PFSK-1 (cell line): Measurements from ENCODE around the gene FSTL4.

ENCODE experiments used
- FOXP2 ChIP-seq: optimal IDR thresholded peaks from 2 replicates; pipeline ENCODE3; 2011; ENCODE audit warnings: borderline replicate concordance, control low read depth, inconsistent platforms; ENCODE audit not compliant: insufficient read depth; ENCODE audit errors: extremely low read length, extremely low read depth
- POLR2AphosphoS5 ChIP-seq: IDR thresholded peaks from 2 replicates; pipeline ENCODE4 v1.6.1; 2012; ENCODE audit warnings: low read depth, mild to moderate bottlenecking, control low read depth, low read length, moderate library complexity
- REST ChIP-seq, 2 experiments: IDR thresholded peaks; 2 replicates each; pipeline versions ENCODE4 v1.6.1 to v1.8.0; 2011 to 2012; ENCODE audit warnings: low read depth in 2 of 2, low read length in 2 of 2, control low read depth in 1 of 2, inconsistent platforms in 1 of 2, mild to moderate bottlenecking in 1 of 2, moderate library complexity in 1 of 2; ENCODE audit not compliant: insufficient read depth in 1 of 2
- SIN3A ChIP-seq: IDR thresholded peaks from 2 replicates; pipeline ENCODE4 v1.6.1; 2012; ENCODE audit warnings: mild to moderate bottlenecking, low read length, moderate library complexity, borderline replicate concordance; ENCODE audit not compliant: insufficient read depth
- TAF1 ChIP-seq: IDR thresholded peaks from 2 replicates; pipeline ENCODE4 v1.6.1; 2012; ENCODE audit warnings: low read length, control low read depth, borderline replicate concordance; ENCODE audit not compliant: insufficient read depth

- no peak for TF ChIP-seq POLR2AphosphoS5
- no peak for TF ChIP-seq REST (IDR thresholded peaks at IDR 0.05; ENCODE audit: insufficient read depth in 1 of 2, low read depth in 2 of 2, low read length in 2 of 2)
- no peak for TF ChIP-seq SIN3A
- no peak for TF ChIP-seq TAF1
- no peak for TF ChIP-seq FOXP2
Measured at GRCh38 chr5:133653760-133654049, 41.4 kb upstream of the FSTL4 start.
